Measurements from ENCODE around the gene HEMK1. TPM values are rescaled to one million over a fixed set of nuclear protein-coding genes. Genes with fewer than 3 reads are reported as not detected.

Gene HEMK1
- total RNA-seq, 1 donor from 2014 or later: 9.7 TPM

GRCh38 chr3:50612970-50613846, 43.9 kb downstream of the HEMK1 start:
- DNase-seq (ENCODE audit: low read depth): no peak

DNA sequence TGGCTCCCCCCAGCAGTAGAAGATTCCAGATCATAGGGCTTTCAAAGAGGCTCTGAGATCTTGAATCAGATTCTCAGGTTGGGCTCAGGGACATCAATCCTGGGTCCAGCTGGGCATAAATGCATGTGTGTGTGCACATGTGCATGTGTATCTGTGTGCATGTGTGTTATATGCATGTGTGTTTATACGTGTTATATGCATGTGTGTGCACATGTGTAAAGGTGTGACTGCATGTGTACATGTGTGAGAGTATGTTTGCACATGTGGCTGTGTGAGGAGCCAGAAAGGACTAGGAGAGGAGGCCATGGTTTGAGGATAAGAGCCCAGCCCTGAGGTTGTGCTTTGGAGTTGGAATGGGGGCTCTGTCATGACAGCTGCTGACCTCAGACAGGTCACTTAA, 45.9 kb downstream of the HEMK1 start:
- no peak for DNase-seq (ENCODE audit: low read depth)

DNA sequence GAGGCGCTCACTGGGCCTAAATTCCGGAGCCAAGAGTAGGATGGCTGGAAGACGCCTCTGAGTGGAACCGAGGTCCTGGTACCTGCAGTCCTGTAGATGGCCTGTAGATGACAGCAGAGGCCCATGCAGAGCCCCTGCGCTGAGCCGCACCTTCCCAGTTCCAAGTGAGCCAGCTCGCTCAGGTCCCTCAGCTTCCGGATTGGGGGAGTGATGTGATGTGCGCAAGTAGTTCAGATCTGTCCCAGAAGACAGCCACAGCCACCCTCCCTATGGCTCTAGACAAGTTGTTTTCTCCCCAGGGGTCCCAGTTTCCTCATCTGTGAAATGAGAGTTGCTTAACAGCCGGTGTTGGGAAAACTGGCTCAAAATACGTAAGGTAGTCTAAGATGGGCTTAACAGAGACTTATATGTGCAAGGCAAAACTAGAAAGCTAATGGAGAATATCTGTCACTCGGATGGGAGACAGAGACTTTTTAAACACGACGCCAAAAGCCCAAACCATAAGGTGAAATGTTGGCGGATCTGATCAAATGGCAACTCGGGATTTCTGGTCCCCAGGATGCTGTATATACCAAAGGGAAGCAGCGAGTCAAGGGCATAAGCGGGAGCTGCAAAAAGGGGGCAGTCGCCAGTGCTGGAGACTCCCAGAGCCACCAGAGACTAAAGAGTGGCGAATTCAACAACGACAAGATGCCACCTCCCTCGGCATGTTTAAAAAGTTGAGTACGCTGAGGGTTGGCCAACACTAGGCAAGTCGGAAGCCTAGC, 46.9 kb downstream of the HEMK1 start:
- DNase-seq (ENCODE audit: low read depth): peak; percentile 81

DNA sequence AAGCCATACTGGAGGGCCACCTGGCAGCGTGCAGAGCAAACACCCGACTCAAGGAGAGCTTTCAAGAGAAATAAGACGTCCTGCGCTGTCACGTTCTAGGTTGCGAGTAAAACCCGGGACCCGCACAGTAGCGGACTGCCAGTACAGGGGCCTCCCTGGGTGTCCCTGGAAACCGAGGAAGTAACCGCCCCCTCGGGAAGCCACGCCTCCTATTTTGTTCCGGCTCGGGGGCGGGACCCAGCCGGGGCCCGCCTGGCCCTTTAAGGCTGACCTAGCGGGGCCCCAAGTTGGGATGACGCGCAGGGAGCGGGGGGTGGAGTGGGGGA, 47.4 kb downstream of the HEMK1 start:
- peak; percentile 92 for DNase-seq (ENCODE audit: low read depth)

DNA sequence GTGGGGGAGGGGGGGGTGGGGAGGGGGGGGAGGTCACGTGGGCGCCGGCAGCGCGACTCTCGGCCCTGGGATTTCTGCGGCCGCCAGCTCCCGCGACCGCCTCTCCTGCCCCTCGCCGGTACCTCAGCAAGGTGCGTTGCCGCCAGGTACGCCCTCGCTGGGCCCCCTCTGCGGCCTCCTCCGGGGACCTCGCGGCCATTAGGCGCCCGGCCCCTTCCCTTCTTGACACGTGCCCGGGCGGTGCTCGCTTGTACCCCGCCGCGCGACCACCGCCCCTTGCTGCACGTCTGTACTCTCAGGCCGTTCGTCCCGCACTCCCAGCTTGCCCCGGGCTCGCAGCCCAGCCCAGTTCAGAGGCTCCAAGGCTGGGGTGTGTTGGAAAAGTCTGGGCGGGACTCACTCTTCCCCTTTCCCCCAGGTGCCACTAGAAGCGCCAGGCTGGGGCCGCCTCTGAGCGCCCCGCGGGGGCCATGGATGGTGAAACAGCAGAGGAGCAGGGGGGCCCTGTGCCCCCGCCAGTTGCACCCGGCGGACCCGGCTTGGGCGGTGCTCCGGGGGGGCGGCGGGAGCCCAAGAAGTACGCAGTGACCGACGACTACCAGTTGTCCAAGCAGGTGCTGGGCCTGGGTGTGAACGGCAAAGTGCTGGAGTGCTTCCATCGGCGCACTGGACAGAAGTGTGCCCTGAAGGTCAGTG, 47.9 kb downstream of the HEMK1 start, which contains the start of gene MAPKAPK3:
Gene MAPKAPK3 (plus strand): TSS at position 56 of the 696 bp plus-strand sequence. CDS start 415 bp downstream, at position 471.
- peak; percentile 76 for DNase-seq (ENCODE audit: low read depth)

- DNase-seq (ENCODE audit: low read depth): peak; percentile 19
These were observed 48.7 kb downstream of the HEMK1 start for GRCh38 chr3:50617911-50618481.

- peak; percentile 26 for DNase-seq (ENCODE audit: low read depth)
These were observed 51.1 kb downstream of the HEMK1 start for GRCh38 chr3:50620420-50620819.

DNA sequence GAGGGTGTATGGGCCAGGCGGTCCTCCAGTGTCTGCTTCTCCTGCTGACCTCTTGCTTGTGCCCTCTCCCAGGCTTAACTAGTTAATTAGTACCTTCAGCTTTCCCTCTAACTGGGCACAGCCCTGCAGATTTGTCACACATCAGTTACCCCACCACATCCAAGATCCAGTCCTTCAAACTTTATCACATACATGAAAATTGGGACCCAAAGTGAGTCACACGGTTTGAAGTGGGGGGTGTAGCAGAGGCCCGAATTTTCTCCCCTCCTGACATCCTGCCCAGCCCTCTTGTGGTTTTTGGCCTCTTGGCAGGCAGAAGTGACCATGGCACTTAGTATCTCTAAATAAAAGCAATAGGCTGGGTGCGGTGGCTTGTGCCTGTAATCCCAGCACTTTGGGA, 51.5 kb downstream of the HEMK1 start:
- DNase-seq (ENCODE audit: low read depth): peak; percentile 49

- DNase-seq (ENCODE audit: low read depth): no peak
These were observed 53.6 kb downstream of the HEMK1 start for GRCh38 chr3:50622881-50623280.

DNA sequence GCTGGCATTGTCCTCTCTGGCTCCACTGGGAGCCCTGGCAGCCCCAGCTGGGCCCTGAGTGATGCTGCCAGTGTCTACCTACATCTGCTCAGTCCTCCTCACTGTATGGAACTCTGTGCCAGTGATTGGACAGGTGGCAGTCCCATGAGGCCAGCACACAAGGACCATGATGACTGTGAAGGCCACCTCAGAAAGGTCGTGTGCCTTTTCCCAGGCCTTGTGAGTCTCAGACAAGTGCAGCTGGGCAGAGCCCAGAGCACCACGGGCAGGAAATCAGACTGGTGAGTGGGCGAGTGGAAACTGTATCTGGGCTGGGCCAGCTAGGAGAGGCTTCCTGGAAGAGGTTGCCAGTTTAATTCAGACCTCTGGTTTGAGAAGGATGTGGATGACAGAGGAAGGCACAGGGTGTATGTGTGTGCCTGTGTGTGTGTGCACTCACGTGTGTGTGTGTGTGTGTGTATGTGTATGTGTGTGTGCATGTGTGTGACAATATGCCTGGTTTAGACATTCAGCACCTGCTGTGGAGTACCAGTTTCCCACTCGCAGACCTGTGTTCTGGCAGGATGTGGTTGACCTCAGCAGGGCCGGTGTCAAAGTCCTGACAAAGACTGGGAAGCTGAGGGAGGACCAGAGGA, 54.6 kb downstream of the HEMK1 start:
- DNase-seq (ENCODE audit: low read depth): peak; percentile 59

DNA sequence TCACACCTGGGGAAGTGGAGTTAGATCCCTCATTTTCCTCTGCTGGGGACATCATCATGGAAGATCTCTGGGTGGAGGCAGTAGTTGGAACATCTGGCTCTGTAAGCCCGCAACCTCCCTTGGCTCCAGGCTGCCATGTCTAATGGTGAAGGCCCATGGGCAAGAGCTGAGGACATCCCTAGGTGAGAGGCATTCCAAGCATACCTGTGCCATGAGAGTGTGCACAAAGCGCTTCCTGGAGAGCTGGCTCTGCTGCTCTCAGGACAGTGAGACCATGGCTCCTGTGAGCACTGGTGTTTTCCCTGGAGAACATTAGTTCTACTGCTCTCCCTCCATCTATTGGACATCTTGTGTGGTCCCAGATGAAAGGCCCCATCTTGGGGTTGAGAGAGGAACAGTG, 55.3 kb downstream of the HEMK1 start:
- no peak for DNase-seq (ENCODE audit: low read depth)

GRCh38 chr3:50625231-50626182, 56.2 kb downstream of the HEMK1 start:
- DNase-seq (ENCODE audit: low read depth): peak; percentile 43

DNA sequence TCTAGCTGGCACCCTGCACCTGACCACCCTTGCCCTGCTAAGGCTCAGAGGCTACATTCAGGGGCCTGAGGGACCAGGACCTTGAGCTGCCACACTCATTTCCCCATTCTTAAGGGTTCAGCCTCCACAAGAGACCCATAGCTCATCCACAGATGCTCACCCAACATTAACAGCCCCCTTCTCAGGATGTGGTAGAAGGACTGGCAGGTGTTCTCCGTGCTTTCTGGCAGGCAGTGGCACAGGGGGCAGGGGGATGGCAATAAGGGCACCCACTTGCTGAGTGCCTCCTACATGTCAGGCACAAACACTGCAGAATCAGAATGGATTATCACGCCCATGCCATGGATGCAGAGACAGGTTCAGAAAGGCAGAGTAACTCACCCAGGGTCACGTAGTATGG, 57.1 kb downstream of the HEMK1 start:
- no peak for DNase-seq (ENCODE audit: low read depth)

GRCh38 chr3:50627407-50628051, 58.2 kb downstream of the HEMK1 start:
- peak; percentile 97 for DNase-seq (ENCODE audit: low read depth)

- no peak for DNase-seq (ENCODE audit: low read depth)
These were observed 59.3 kb downstream of the HEMK1 start for GRCh38 chr3:50628601-50629000.

- DNase-seq (ENCODE audit: low read depth): peak; percentile 50
These were observed 61.1 kb downstream of the HEMK1 start for GRCh38 chr3:50630394-50630793.

DNA sequence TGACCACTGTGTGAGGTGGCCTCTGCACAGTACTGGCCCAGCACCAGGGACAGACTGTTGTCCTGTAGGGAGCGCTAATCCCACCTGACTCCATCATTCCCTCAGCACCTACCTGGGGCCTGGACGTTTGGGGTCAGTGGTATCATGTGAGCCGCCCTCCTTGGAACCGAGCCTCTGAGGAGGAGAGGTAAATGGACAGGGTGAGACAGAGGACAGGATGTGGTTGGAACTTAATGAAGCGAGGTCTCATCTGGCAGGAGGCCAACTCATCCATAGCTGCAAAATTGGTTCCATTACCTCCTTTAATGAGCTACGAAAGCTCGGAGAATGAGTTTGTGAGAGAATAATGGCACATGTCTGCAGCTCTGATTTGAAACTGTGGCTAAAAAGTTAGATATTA, 61.6 kb downstream of the HEMK1 start:
- no peak for DNase-seq (ENCODE audit: low read depth)

- DNase-seq (ENCODE audit: low read depth): no peak
These were observed 63.1 kb downstream of the HEMK1 start for GRCh38 chr3:50632450-50632849.

GRCh38 chr3:50633230-50633790, 64.0 kb downstream of the HEMK1 start:
- no peak for DNase-seq (ENCODE audit: low read depth)
